Measurements from ENCODE around the gene ADAM8. TPM values are rescaled to one million over a fixed set of nuclear protein-coding genes. Genes with fewer than 3 reads are reported as not detected.

The ADAM8 gene
- total and polyA plus RNA-seq, 10 of the 15 experiments (the other 5 are each of a cell fraction or from before 2014, with no cell fraction given), result 0.37 to 92.7 (median 21.7) TPM

GRCh38 chr10:133241501-133242205 is 35.0 kb downstream of the ADAM8 start:
- no TSS peak for BruUV-seq (replicated peaks)
- Histone ChIP-seq H3K79me2 (ENCODE audit: control insufficient read depth, insufficient read depth, low read length) (no peaks in the 10 kb centered on the region), H4K20me1 (ENCODE audit: control insufficient read depth, insufficient read depth) (no peaks in the 10 kb centered on the region; the same call in 1 of the 2 replicates), H3K4me2 (ENCODE audit: control insufficient read depth, insufficient read depth) (peak overlapping the region; percentile 64), H3K27me3 (replicated peaks in 1 of 2; ENCODE audit: control insufficient read depth in 2 of 2, insufficient read depth in 2 of 2, low read length in 1 of 2) (peaks cover 0 to 1% of the 10 kb centered on the region in 2 experiments; a peak in 2 of 4 replicates), H3K9me3 (replicated peaks; ENCODE audit: control insufficient read depth, insufficient read depth, low read length) (no peaks in the 10 kb centered on the region), H2AFZ (ENCODE audit: control insufficient read depth, low read depth, low read length) (no peak overlapping the region), H3K4me3 (peak overlapping the region; percentile 15; the same call in 1 of the 2 replicates), H3K36me3 (ENCODE audit: control insufficient read depth in 2 of 2, insufficient read depth in 2 of 2, low read length in 1 of 2) (no peaks in the 10 kb centered on the region), H3K9ac (ENCODE audit: control insufficient read depth, insufficient read depth, low read length) (no peak overlapping the region), H3K27ac (ENCODE audit: control insufficient read depth, insufficient read depth) (no peak overlapping the region), H3K4me1 (ENCODE audit: control insufficient read depth, insufficient read depth, low read length) (peaks cover 15% of the 10 kb centered on the region)
- no peak for DNase-seq (ENCODE audit: low read depth, low spot score)
- FAIRE-seq, result peak; percentile 74
- WGBS (ENCODE audit: insufficient coverage, insufficient replicate concordance, low lambda C conversion rate, missing lambda C conversion rate), result 5% methylated on average over 24 of the region's 25 CpGs
- intact Hi-C loops (cut with micrococcal nuclease; ENCODE audit: unreplicated experiment), result no loop called here
- peak; percentile 68 for ATAC-seq
- RAD21 ChIA-PET (ENCODE audit: unreplicated experiment), result no interaction called here
- TF ChIP-seq CBFB (IDR thresholded peaks at IDR 0.05; ENCODE audit: low read depth) (no peak), RUNX3 (IDR thresholded peaks at IDR 0.05; ENCODE audit: low read length) (no peak), TARDBP (IDR thresholded peaks at IDR 0.05; ENCODE audit: borderline replicate concordance) (no peak), PAX5 (IDR thresholded peaks at IDR 0.05; ENCODE audit: borderline replicate concordance, low read depth, low read length) (no peak), NR2C1 (IDR thresholded peaks at IDR 0.05) (no peak), E4F1 (IDR thresholded peaks at IDR 0.05; ENCODE audit: borderline replicate concordance, partially characterized antibody) (no peak), JUND (IDR thresholded peaks at IDR 0.05; ENCODE audit: low read depth, low read length) (no peak), NKRF (conservative IDR thresholded peaks at IDR 0.05) (no peak), TCF12 (IDR thresholded peaks at IDR 0.05; ENCODE audit: low read depth, low read length) (peak; percentile 66; the same call in 1 of the 2 replicates), CEBPZ (IDR thresholded peaks at IDR 0.05; ENCODE audit: low read depth, low read length) (no peak), SMAD1 (IDR thresholded peaks at IDR 0.05; ENCODE audit: low read depth, partially characterized antibody) (no peak), SUPT20H (IDR thresholded peaks at IDR 0.05; ENCODE audit: borderline replicate concordance, control insufficient read depth, low read depth, low read length) (no peak), MXI1 (IDR thresholded peaks at IDR 0.05; ENCODE audit: low read depth, low read length) (0 out of 2 replicates have a peak, but pooled peaks have one; percentile 25), RELA (IDR thresholded peaks at IDR 0.05; ENCODE audit: borderline replicate concordance, partially characterized antibody) (no peak), SIX5 (IDR thresholded peaks at IDR 0.05; ENCODE audit: low read depth, low read length, severe bottlenecking) (no peak)
- CTCF ChIA-PET, result no interaction called here
- POLR2A ChIA-PET, result no interaction called here
- in situ Hi-C loops (cut with MboI), result no loop called here
- SMC1A ChIA-PET (ENCODE audit: uncharacterized antibody, unreplicated experiment), result interaction anchor here (0.9 kb wide), 1 partner anchor 17 kb away, joined by 3 read pairs; no protein-coding TSS in a partner anchor
